Measurements from ENCODE around the gene FGF14. TPM values are rescaled to one million over a fixed set of nuclear protein-coding genes. Genes with fewer than 3 reads are reported as not detected.

Gene FGF14
- total RNA-seq, 1 donor from 2014 or later: 1.4 TPM

DNA sequence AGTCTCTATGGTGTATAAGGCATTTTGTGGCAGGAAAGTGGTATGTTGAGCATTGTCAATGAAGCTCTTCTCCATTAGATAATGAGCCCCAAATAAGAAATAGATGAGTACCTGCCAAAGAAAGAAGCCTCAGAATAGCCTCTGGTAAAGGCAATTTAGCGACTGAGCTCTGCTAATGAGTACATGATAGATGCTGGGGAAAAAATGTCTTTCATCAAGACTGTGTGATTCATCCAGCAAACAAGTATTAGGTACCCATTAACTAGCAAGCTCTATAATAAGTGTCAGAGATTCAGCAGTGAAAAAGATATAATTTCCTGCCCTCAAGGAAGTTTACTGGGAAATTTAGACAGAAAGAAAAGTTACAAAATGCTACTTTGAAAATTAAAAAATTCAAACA, 654.8 kb downstream of the FGF14 start:
- H3K4me3 ChIP-seq: no peak overlapping the region
- no peaks in the 10 kb centered on the region for H4K20me1 ChIP-seq (ENCODE audit: low read depth)
- H3K27ac Mint-ChIP-seq: no peak overlapping the region
- H3K79me2 ChIP-seq (ENCODE audit: low read depth): no peaks in the 10 kb centered on the region
- no peak overlapping the region for H3K9ac ChIP-seq
- DNase-seq (ENCODE audit: low spot score): no peak
- no peak overlapping the region for H3K4me2 ChIP-seq
- H3K27me3 Mint-ChIP-seq (ENCODE audit: insufficient read depth, low read depth): peaks cover 2% of the 10 kb centered on the region
- H3K36me3 ChIP-seq: no peaks in the 10 kb centered on the region
- no peaks in the 10 kb centered on the region for H3K9me3 ChIP-seq (ENCODE audit: low read depth)
- H2AFZ ChIP-seq (replicated peaks): no peak overlapping the region
- no peak overlapping the region for H3K27ac ChIP-seq
- H3K4me3 Mint-ChIP-seq: no peak overlapping the region
- H3K9me3 Mint-ChIP-seq: no peaks in the 10 kb centered on the region
- no peaks in the 10 kb centered on the region for H3F3A ChIP-seq (ENCODE audit: low read depth)
- H3K36me3 Mint-ChIP-seq: no peaks in the 10 kb centered on the region
- no peaks in the 10 kb centered on the region for H3K27me3 ChIP-seq
- H3K4me1 Mint-ChIP-seq: peaks cover 2% of the 10 kb centered on the region
- TF ChIP-seq, protein P1, sequence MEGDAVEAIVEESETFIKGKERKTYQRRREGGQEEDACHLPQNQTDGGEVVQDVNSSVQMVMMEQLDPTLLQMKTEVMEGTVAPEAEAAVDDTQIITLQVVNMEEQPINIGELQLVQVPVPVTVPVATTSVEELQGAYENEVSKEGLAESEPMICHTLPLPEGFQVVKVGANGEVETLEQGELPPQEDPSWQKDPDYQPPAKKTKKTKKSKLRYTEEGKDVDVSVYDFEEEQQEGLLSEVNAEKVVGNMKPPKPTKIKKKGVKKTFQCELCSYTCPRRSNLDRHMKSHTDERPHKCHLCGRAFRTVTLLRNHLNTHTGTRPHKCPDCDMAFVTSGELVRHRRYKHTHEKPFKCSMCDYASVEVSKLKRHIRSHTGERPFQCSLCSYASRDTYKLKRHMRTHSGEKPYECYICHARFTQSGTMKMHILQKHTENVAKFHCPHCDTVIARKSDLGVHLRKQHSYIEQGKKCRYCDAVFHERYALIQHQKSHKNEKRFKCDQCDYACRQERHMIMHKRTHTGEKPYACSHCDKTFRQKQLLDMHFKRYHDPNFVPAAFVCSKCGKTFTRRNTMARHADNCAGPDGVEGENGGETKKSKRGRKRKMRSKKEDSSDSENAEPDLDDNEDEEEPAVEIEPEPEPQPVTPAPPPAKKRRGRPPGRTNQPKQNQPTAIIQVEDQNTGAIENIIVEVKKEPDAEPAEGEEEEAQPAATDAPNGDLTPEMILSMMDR (IDR thresholded peaks at IDR 0.05): no peak
- no peak for TF ChIP-seq EZH2phosphoT487 (IDR thresholded peaks at IDR 0.05)
- no peaks in the 10 kb centered on the region for H3K4me1 ChIP-seq

DNA sequence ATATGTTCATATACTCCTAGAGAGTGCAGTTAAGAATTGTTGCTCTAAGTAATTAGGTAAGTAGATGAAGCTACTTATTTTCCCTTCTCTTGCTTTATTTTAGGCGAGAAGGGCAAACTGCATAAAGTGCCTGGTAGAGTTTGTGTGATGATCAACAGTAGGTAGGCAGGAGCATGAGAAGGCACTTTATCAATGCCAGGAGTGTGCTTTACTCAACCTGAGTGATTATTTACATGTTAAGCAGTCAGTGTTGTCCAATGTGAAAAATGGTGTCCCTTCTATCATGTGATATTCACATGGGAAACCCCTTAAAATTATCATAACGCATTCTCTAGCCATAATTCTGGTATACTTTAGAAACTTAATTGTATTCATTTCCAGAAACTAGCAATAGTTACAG, 655.3 kb downstream of the FGF14 start:
- Histone ChIP-seq H3K79me2 (ENCODE audit: low read depth) (no peaks in the 10 kb centered on the region), H3K9ac (no peak overlapping the region), H4K20me1 (ENCODE audit: low read depth) (no peaks in the 10 kb centered on the region), H3F3A (ENCODE audit: low read depth) (no peaks in the 10 kb centered on the region), H3K27ac (no peak overlapping the region), H2AFZ (replicated peaks) (no peak overlapping the region), H3K27me3 (no peaks in the 10 kb centered on the region), H3K9me3 (ENCODE audit: low read depth) (no peaks in the 10 kb centered on the region), H3K4me2 (no peak overlapping the region), H3K4me3 (no peak overlapping the region), H3K36me3 (no peaks in the 10 kb centered on the region), H3K4me1 (no peaks in the 10 kb centered on the region)
- TF ChIP-seq EZH2 (IDR thresholded peaks at IDR 0.05) (no peak), EZH2phosphoT487 (IDR thresholded peaks at IDR 0.05) (no peak)
- TF ChIP-seq, protein P1 (IDR thresholded peaks at IDR 0.05): no peak
- H3K9me3 Mint-ChIP-seq: no peaks in the 10 kb centered on the region
- H3K27me3 Mint-ChIP-seq (ENCODE audit: insufficient read depth, low read depth): peaks cover 2% of the 10 kb centered on the region
- no peak for DNase-seq (ENCODE audit: low spot score)
- no peaks in the 10 kb centered on the region for H3K36me3 Mint-ChIP-seq
- H3K4me1 Mint-ChIP-seq: peaks cover 2% of the 10 kb centered on the region
- no peak overlapping the region for H3K4me3 Mint-ChIP-seq
- H3K27ac Mint-ChIP-seq: no peak overlapping the region

DNA sequence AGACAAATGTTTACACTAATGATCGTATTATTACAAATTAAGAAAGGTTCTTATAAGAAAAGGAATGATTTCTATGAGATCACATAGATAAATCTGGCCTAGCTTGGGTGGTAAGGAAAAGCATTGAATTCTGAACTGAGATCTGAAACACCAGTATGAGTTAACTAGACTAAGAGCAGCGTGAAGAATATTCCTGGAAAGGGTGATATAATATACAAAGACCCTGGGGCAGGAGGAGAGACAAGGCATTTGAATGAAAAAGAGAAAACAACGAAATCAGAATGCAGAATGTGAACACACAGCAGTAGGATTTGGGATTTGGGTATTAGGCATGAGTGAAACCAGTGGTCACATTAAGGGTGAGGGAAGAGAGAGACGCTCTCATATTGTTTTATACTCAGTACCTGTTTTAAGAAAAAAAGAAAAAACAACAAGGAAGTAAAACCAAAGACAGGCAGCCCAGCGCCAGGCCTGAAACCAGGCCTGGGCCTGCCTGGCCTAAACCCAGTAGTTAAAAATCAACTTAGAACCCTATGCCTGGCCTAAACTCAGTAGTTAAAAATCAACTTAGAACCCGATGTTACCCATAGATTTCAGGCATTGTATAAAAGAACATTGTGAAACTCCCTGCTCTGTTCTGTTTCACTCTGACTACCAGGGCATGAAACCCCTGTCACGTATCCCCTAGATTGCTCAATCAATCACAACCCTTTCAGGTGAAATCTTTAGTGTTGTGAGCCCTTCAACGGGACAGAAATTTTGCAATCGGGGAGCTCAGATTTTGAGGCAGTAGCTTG, 662.3 kb downstream of the FGF14 start:
- no peak overlapping the region for H3K4me3 ChIP-seq
- H3K4me2 ChIP-seq: no peak overlapping the region
- H3K36me3 ChIP-seq: no peaks in the 10 kb centered on the region
- no peaks in the 10 kb centered on the region for H3K36me3 Mint-ChIP-seq
- H3K27me3 ChIP-seq: no peaks in the 10 kb centered on the region
- H3K27ac ChIP-seq: no peak overlapping the region
- H3K9me3 Mint-ChIP-seq: no peaks in the 10 kb centered on the region
- no peak for TF ChIP-seq EZH2phosphoT487 (IDR thresholded peaks at IDR 0.05)
- H3K4me1 ChIP-seq: no peaks in the 10 kb centered on the region
- H3K9ac ChIP-seq: no peak overlapping the region
- H3F3A ChIP-seq (ENCODE audit: low read depth): no peaks in the 10 kb centered on the region
- no peaks in the 10 kb centered on the region for H4K20me1 ChIP-seq (ENCODE audit: low read depth)
- DNase-seq (ENCODE audit: low spot score): no peak
- H2AFZ ChIP-seq (replicated peaks): no peak overlapping the region
- H3K27ac Mint-ChIP-seq: no peak overlapping the region
- H3K9me3 ChIP-seq (ENCODE audit: low read depth): no peaks in the 10 kb centered on the region
- no peaks in the 10 kb centered on the region for H3K79me2 ChIP-seq (ENCODE audit: low read depth)
- no peaks in the 10 kb centered on the region for H3K27me3 Mint-ChIP-seq (ENCODE audit: insufficient read depth, low read depth)
- H3K4me3 Mint-ChIP-seq: no peak overlapping the region
- no peaks in the 10 kb centered on the region for H3K4me1 Mint-ChIP-seq

DNA sequence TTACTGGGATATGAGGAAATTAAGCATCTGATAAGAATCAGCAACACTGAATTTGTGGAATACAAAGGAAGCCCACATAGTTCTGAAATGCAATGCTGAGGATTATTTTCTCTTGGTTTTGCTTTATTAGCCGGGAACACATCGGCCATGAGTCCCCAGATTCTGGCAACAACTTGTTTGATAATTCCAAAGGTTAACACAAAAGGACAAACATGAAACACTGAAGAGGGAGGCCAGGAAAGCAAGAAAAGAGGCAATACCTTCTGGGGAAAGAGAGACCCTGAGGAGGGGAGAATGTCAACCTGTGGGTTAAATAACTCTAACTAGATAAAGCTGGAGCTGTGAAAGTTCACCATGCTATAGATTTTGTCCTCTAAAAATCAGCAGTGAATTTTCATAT, 663.5 kb downstream of the FGF14 start:
- no peak overlapping the region for H3K4me2 ChIP-seq
- H3K36me3 Mint-ChIP-seq: no peaks in the 10 kb centered on the region
- no peak overlapping the region for H3K9ac ChIP-seq
- no peaks in the 10 kb centered on the region for H3K4me1 ChIP-seq
- no peaks in the 10 kb centered on the region for H4K20me1 ChIP-seq (ENCODE audit: low read depth)
- H3K4me3 Mint-ChIP-seq: no peak overlapping the region
- H3K27me3 ChIP-seq: no peaks in the 10 kb centered on the region
- H3K79me2 ChIP-seq (ENCODE audit: low read depth): no peaks in the 10 kb centered on the region
- H3K4me1 Mint-ChIP-seq: no peaks in the 10 kb centered on the region
- DNase-seq (ENCODE audit: low spot score): no peak
- no peaks in the 10 kb centered on the region for H3K36me3 ChIP-seq
- H2AFZ ChIP-seq (replicated peaks): no peak overlapping the region
- H3K27ac ChIP-seq: no peak overlapping the region
- no peaks in the 10 kb centered on the region for H3K9me3 ChIP-seq (ENCODE audit: low read depth)
- H3K4me3 ChIP-seq: no peak overlapping the region
- H3K9me3 Mint-ChIP-seq: no peaks in the 10 kb centered on the region
- H3F3A ChIP-seq (ENCODE audit: low read depth): no peaks in the 10 kb centered on the region
- no peak for TF ChIP-seq EZH2 (IDR thresholded peaks at IDR 0.05)
- TF ChIP-seq EZH2phosphoT487 (IDR thresholded peaks at IDR 0.05): no peak
- TF ChIP-seq, protein P1 (IDR thresholded peaks at IDR 0.05): no peak
- H3K27me3 Mint-ChIP-seq (ENCODE audit: insufficient read depth, low read depth): no peaks in the 10 kb centered on the region
- no peak overlapping the region for H3K27ac Mint-ChIP-seq

Measured in neural progenitor cell (in vitro differentiated cells).